Esophagus muscularis mucosa (tissue), 4 donors: ENCODE results near the gene ITGB5. TPM values are rescaled to one million over a fixed set of nuclear protein-coding genes. Genes with fewer than 3 reads are reported as not detected.

ENCODE experiments used
- DNase-seq: peaks from one replicate; pipeline ENCODE4 v3.0.0-alpha.2; 2017; ENCODE audit errors: extremely low spot score
- H3K27ac ChIP-seq, 4 donors: fragments of 200-600 bp; sonication (generic); replicated peaks in 1 of 4; 1 replicate in 3 of 4; 2 replicates in 1 of 4; pipeline ENCODE4 v1.5.1; 2016 to 2019; ENCODE audit warnings: mild to moderate bottlenecking in 1 of 4
- H3K27me3 ChIP-seq, 4 donors: fragments of 200-600 bp; sonication (generic); one replicate each; pipeline versions ENCODE4 v1.5.1 to v1.6.0; 2016 to 2019
- H3K36me3 ChIP-seq, 4 donors: fragments of 200-600 bp; sonication (generic); one replicate each; pipeline ENCODE4 v1.5.1; 2016 to 2019
- H3K4me1 ChIP-seq, 4 donors: fragments of 200-600 bp; sonication (generic); one replicate each; pipeline ENCODE4 v1.5.1; 2016 to 2019
- H3K4me3 ChIP-seq, 4 donors: fragments of 200-600 bp; sonication (generic); 1 replicate in 2 of 4; 2 replicates in 2 of 4; pipeline ENCODE4 v1.5.1; 2016 to 2019; ENCODE audit warnings: mild to moderate bottlenecking in 4 of 4, moderate library complexity in 1 of 4
- H3K9me3 ChIP-seq, 4 donors: fragments of 200-600 bp; sonication (generic); 1 replicate in 3 of 4; 2 replicates in 1 of 4; pipeline ENCODE4 v1.5.1; 2016 to 2019
- CTCF ChIP-seq, 3 experiments: fragments of 200-600 bp in 2 of 3; fragments of 450-650 bp in 1 of 3; sonication (generic) in 2 of 3; IDR thresholded peaks; one replicate each; pipeline ENCODE4 v1.5.1; 2017 to 2019; ENCODE audit warnings: antibody characterized with exemption in 3 of 3, mild to moderate bottlenecking in 2 of 3, moderate library complexity in 1 of 3
- EP300 ChIP-seq: sonication (generic); formaldehyde crosslinking; IDR thresholded peaks from one replicate; pipeline ENCODE4 v1.6.1; 2017; ENCODE audit warnings: antibody characterized with exemption
- POLR2A ChIP-seq: fragments of 450-650 bp; IDR thresholded peaks from one replicate; pipeline ENCODE4 v1.6.1; 2017; ENCODE audit warnings: antibody characterized with exemption, moderate library complexity, mild to moderate bottlenecking, low read depth
- POLR2AphosphoS5 ChIP-seq, 2 donors: sonication (generic); formaldehyde crosslinking; IDR thresholded peaks; one replicate each; pipeline ENCODE4 v1.6.1; 2017; ENCODE audit warnings: antibody characterized with exemption in 2 of 2
- WGBS: methylation state at CpG from one replicate; pipeline ENCODE4 v1.1.5; 2018; 5-methylcytosine and 5-hydroxymethylcytosine counted together
- intact Hi-C: fragments of 100-400 bp; cut with DNase I; formaldehyde crosslinking; loops from one replicate; pipeline ENCODE4 v1.15.1; 2023
- total RNA-seq, 4 donors: library from RNA; depleted of rRNA; stranded (reverse); fragments of >200 nt; gene quantifications; one replicate each; pipeline versions ENCODE4 v1.1.0 to v1.2.1, GENCODE V29; 2016

ITGB5 gene
- total RNA-seq, 4 donors from 2014 or later, result 114 to 284 (median 188) TPM

- no peaks in the 10 kb centered on the region for H3K9me3 ChIP-seq
- no peak overlapping the region for H3K4me3 ChIP-seq
- no peaks in the 10 kb centered on the region for H3K4me1 ChIP-seq
- H3K36me3 ChIP-seq, result no peaks in the 10 kb centered on the region
- intact Hi-C loops, result loop anchor here (10.0 kb wide), 1 partner anchor 661 kb away; no protein-coding TSS in a partner anchor
- no peaks in the 10 kb centered on the region for H3K27me3 ChIP-seq
- DNase-seq, result no peak
- H3K27ac ChIP-seq, result no peak overlapping the region
- TF ChIP-seq POLR2A, result no peak
- no peak for TF ChIP-seq POLR2AphosphoS5 (IDR thresholded peaks at IDR 0.05)
- no peak for TF ChIP-seq EP300
- no peak for TF ChIP-seq CTCF (IDR thresholded peaks at IDR 0.05)
Observed at GRCh38 chr3:124923833-124924232, 36.7 kb upstream of the ITGB5 start.

- H3K4me1 ChIP-seq, result no peaks in the 10 kb centered on the region
- WGBS, result 93% methylated on average over 5 of the region's 5 CpGs
- no peak overlapping the region for H3K27ac ChIP-seq
- H3K4me3 ChIP-seq, result no peak overlapping the region
- no peak for DNase-seq
- H3K27me3 ChIP-seq, result no peaks in the 10 kb centered on the region
- H3K36me3 ChIP-seq, result no peaks in the 10 kb centered on the region
- no peaks in the 10 kb centered on the region for H3K9me3 ChIP-seq
- TF ChIP-seq CTCF (IDR thresholded peaks at IDR 0.05) (no peak), POLR2AphosphoS5 (IDR thresholded peaks at IDR 0.05) (no peak), POLR2A (no peak)
- intact Hi-C loops, result loop anchor here (10.0 kb wide), 1 partner anchor 664 kb away; no protein-coding TSS in a partner anchor
Observed at GRCh38 chr3:124920718-124921117, 33.6 kb upstream of the ITGB5 start.

- Histone ChIP-seq H3K4me3 (no peak overlapping the region), H3K4me1 (no peaks in the 10 kb centered on the region), H3K36me3 (no peaks in the 10 kb centered on the region), H3K27me3 (no peaks in the 10 kb centered on the region), H3K9me3 (no peaks in the 10 kb centered on the region), H3K27ac (no peak overlapping the region)
- intact Hi-C loops, result loop anchor here (10.0 kb wide), 1 partner anchor 665 kb away; no protein-coding TSS in a partner anchor
- WGBS, result 13% methylated on average over 2 of the region's 2 CpGs
- TF ChIP-seq EP300 (no peak), POLR2A (no peak), CTCF (IDR thresholded peaks at IDR 0.05) (no peak), POLR2AphosphoS5 (IDR thresholded peaks at IDR 0.05) (no peak)
- DNase-seq, result no peak
Observed at GRCh38 chr3:124919756-124920155, 32.6 kb upstream of the ITGB5 start.

GRCh38 chr3:124918524-124918923 lies 31.4 kb upstream of the ITGB5 start:
- H3K9me3 ChIP-seq, result no peaks in the 10 kb centered on the region
- H3K36me3 ChIP-seq, result no peaks in the 10 kb centered on the region
- 96% methylated on average over 2 of the region's 2 CpGs for whole genome bisulfite sequencing
- H3K27ac ChIP-seq, result no peak overlapping the region
- TF ChIP-seq EP300, result no peak
- TF ChIP-seq POLR2A, result no peak
- no peak for TF ChIP-seq POLR2AphosphoS5 (IDR thresholded peaks at IDR 0.05)
- TF ChIP-seq CTCF (IDR thresholded peaks at IDR 0.05), result no peak
- no peaks in the 10 kb centered on the region for H3K4me1 ChIP-seq
- intact Hi-C loops, result no loop called here
- no peak for DNase-seq
- no peaks in the 10 kb centered on the region for H3K27me3 ChIP-seq
- H3K4me3 ChIP-seq, result no peak overlapping the region

GRCh38 chr3:124916837-124917409 lies 29.8 kb upstream of the ITGB5 start:
- 61% methylated on average over 8 of the region's 8 CpGs for WGBS
- DNase-seq, result no peak
- H3K4me3 ChIP-seq, result no peak overlapping the region
- H3K27ac ChIP-seq, result no peak overlapping the region
- TF ChIP-seq POLR2A (no peak), EP300 (no peak), CTCF (IDR thresholded peaks at IDR 0.05) (no peak), POLR2AphosphoS5 (IDR thresholded peaks at IDR 0.05) (no peak)
- intact Hi-C loops, result no loop called here
- H3K36me3 ChIP-seq, result no peaks in the 10 kb centered on the region
- no peaks in the 10 kb centered on the region for H3K9me3 ChIP-seq
- peaks cover 0 to 7% (median 0%) of the 10 kb centered on the region in 4 donors for H3K27me3 ChIP-seq
- no peaks in the 10 kb centered on the region for H3K4me1 ChIP-seq
